Activated CD8-positive, alpha-beta T cell treated with anti-CD3 and anti-CD28 coated beads for 36 hours (primary cell): ENCODE data around the gene IL22RA1. TPM values are rescaled to one million over a fixed set of nuclear protein-coding genes. Genes with fewer than 3 reads are reported as not detected.

Source experiments
- ATAC-seq: fragments of 200-7000 bp; cut with Tn5 transposase; one replicate; pipeline ENCODE4 v1.10.0; 2021; ENCODE audit warnings: mild to moderate bottlenecking, moderate library complexity
- CTCF ChIA-PET: fragments of 350-600 bp; sonication (Branson Sonifier 250); formaldehyde crosslinking; loops from one replicate; lab custom pipeline; 2021; ENCODE audit warnings: antibody characterized with exemption; lab: Charles Lee
- POLR2A ChIA-PET: fragments of 350-600 bp; sonication (Branson Sonifier 250); formaldehyde crosslinking; loops from one replicate; lab custom pipeline; 2021; ENCODE audit warnings: antibody characterized with exemption; lab: Charles Lee
- DNase-seq: peaks from one replicate; pipeline ENCODE4 v3.0.0-alpha.2; 2020
- H3K27ac Mint-ChIP-seq: one replicate; pipeline ENCODE4 v1.8.0; 2021; ENCODE audit warnings: mild to moderate bottlenecking, mixed read lengths
- H3K27me3 Mint-ChIP-seq: one replicate; pipeline ENCODE4 v1.8.0; 2021; ENCODE audit warnings: mixed read lengths
- H3K36me3 Mint-ChIP-seq: one replicate; pipeline ENCODE4 v1.8.0; 2021; ENCODE audit warnings: low read depth, mixed read lengths
- H3K4me1 Mint-ChIP-seq: one replicate; pipeline ENCODE4 v1.8.0; 2021; ENCODE audit warnings: low read depth, mixed read lengths
- H3K4me3 Mint-ChIP-seq: one replicate; pipeline ENCODE4 v1.8.0; 2021; ENCODE audit warnings: mild to moderate bottlenecking, moderate library complexity, mixed read lengths
- H3K9me3 Mint-ChIP-seq: one replicate; pipeline ENCODE4 v1.8.0; 2021; ENCODE audit warnings: mixed read lengths
- intact Hi-C: fragments of 100-400 bp; cut with micrococcal nuclease; formaldehyde crosslinking; loops from one replicate; pipeline ENCODE4 v1.10.0; 2022
- total RNA-seq, 2 experiments: library from RNA; stranded (reverse); gene quantifications; one replicate each; pipeline ENCODE4 v1.2.3, GENCODE V29; 2021
- TF ChIP-seq, protein P1 (sequence below): fragments of 200-600 bp; IDR thresholded peaks from one replicate; pipeline ENCODE4 v1.8.0; 2022; ENCODE audit warnings: antibody characterized with exemption, mild to moderate bottlenecking

The IL22RA1 gene
- total RNA-seq, 2 experiments from 2014 or later: not detected

DNA sequence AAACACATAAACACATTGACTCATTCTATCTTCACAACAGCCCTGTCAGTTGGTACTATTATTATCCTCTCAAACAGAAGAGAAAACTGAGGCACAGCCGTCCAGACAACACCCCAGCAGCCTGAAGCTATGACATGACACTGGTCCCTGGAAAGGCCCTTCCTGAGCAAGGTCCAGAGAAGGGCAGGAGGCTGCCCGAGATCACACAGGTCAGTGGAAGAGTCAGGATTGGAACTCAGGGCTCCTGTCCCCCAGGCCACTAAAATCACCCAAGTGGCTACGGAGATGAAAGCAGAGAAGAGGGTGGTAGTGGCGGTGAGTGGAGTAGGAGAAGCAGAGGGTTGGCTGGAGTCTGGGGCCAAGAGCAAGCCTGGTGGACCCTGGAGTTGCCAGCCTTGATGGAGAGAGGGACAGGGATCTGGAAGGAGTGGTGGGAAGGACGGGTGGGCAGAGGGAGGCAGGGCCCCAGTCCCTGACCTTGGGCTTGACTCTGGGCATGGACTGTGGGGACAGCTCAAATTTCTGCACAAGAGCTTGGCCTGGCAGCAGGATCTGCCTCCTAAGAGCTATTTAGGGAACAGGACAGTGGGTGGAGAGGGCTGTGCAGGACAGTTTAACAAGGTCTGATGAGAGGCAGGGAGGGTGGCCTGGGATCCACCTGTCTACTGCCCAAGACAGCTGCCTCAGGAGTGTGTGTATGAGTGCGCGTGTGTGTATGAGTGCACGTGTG is 46.8 kb downstream of the IL22RA1 start:
- DNase-seq (no peak), ATAC-seq (no peak)
- ChIA-PET CTCF (no interaction called here), POLR2A (interaction anchor here (1.1 kb wide), 1 partner anchor 8 kb away, joined by 3 read pairs; no protein-coding TSS in a partner anchor)
- TF ChIP-seq, protein P1, sequence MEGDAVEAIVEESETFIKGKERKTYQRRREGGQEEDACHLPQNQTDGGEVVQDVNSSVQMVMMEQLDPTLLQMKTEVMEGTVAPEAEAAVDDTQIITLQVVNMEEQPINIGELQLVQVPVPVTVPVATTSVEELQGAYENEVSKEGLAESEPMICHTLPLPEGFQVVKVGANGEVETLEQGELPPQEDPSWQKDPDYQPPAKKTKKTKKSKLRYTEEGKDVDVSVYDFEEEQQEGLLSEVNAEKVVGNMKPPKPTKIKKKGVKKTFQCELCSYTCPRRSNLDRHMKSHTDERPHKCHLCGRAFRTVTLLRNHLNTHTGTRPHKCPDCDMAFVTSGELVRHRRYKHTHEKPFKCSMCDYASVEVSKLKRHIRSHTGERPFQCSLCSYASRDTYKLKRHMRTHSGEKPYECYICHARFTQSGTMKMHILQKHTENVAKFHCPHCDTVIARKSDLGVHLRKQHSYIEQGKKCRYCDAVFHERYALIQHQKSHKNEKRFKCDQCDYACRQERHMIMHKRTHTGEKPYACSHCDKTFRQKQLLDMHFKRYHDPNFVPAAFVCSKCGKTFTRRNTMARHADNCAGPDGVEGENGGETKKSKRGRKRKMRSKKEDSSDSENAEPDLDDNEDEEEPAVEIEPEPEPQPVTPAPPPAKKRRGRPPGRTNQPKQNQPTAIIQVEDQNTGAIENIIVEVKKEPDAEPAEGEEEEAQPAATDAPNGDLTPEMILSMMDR: no peak
- Mint-ChIP-seq H3K27ac (no peak overlapping the region), H3K27me3 (no peaks in the 10 kb centered on the region), H3K36me3 (no peaks in the 10 kb centered on the region), H3K4me1 (peaks cover 3% of the 10 kb centered on the region), H3K9me3 (no peaks in the 10 kb centered on the region), H3K4me3 (no peak overlapping the region)
- intact Hi-C loops: no loop called here

DNA sequence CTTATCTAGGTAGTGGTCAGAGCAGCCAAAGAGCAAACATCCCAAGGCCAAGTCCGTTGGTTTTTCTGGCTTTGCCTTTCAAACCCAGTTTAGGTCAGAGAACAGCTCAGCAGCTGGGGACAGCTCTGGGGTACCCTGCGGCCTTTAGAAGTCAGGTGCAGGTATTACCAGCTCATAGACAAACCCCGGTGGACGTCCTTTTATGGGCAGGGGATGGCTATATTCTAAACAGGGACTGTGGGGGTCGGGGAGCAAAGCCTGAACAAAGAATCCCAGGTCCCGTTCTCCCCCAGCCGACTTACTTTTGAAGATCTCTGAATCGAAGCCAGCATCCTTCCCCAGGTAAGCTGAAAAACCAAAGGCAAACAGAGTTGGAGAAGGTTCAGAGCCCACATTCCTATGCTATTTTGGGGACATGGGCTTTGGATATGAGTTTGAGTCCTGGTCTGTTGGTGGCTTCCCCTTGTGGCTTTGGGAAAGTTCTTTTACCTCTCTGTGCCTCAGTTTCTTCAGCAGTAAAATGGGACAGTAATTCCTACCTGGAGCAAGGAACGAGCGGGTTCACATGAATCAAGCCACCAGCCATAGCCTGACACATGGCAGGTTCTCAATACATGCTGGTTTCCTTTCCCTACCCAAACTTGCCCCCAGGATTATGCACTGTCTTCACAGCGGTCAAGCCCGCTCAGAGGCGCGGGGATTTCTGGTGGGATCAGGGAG is 47.6 kb downstream of the IL22RA1 start:
- no peaks in the 10 kb centered on the region for H3K27me3 Mint-ChIP-seq
- H3K9me3 Mint-ChIP-seq: no peaks in the 10 kb centered on the region
- H3K4me1 Mint-ChIP-seq: peaks cover 3% of the 10 kb centered on the region
- intact Hi-C loops: no loop called here
- TF ChIP-seq, protein P1: no peak
- H3K36me3 Mint-ChIP-seq: no peaks in the 10 kb centered on the region
- CTCF ChIA-PET: no interaction called here
- DNase-seq (no peak), ATAC-seq (no peak)
- no peak overlapping the region for H3K27ac Mint-ChIP-seq
- no peak overlapping the region for H3K4me3 Mint-ChIP-seq
- POLR2A ChIA-PET: interaction anchor here (1.1 kb wide), 1 partner anchor 9 kb away, joined by 3 read pairs; no protein-coding TSS in a partner anchor

DNA sequence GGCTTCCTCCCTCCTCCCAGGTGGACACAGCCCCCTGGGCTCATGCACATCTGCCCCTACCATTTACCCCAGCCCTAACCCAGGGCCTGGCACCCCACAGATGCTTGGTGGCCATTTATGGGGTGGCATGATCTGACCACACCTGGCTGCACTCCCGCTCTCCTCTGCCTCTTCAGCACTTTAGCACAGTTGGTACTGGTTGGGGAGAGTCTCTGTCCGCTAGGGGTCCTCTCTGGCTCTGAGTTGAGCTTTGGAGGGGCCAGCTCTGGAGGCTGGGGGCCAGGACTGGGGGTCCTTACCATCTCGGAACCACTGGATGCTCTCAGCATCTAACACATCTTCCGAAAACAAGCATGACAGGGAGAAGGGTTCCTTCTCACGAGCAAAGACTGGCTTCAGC is 48.4 kb downstream of the IL22RA1 start:
- intact Hi-C loops: no loop called here
- ChIA-PET POLR2A (no interaction called here), CTCF (interaction anchor here (0.7 kb wide), 1 partner anchor 297 kb away, joined by 3 read pairs; no protein-coding TSS in a partner anchor)
- H3K36me3 Mint-ChIP-seq: no peaks in the 10 kb centered on the region
- H3K27ac Mint-ChIP-seq: no peak overlapping the region
- H3K27me3 Mint-ChIP-seq: no peaks in the 10 kb centered on the region
- no peak for ATAC-seq
- H3K4me3 Mint-ChIP-seq: no peak overlapping the region
- H3K9me3 Mint-ChIP-seq: no peaks in the 10 kb centered on the region
- no peak for DNase-seq
- TF ChIP-seq, protein P1: no peak
- peaks cover 3% of the 10 kb centered on the region for H3K4me1 Mint-ChIP-seq

DNA sequence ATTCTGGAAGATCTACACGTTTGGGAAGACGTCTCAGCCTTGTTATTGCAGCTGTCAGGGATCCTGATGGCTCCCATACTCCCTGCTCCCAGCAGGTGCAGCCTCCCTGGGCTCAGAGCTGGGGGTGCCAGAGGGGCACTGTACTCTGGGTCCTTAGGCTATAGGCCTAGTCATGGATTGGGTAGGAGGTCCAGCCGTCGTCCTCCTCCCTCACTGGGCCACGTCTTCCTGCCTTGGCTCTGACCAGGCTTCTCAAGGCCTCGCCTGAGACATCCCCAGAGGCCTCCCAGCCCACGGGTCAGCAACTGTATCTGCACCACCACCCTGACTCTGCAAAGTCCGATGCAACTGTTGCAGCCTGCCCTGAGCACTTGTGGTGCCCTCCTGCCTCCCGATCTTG is 49.2 kb downstream of the IL22RA1 start:
- DNase-seq: no peak
- POLR2A ChIA-PET: no interaction called here

More for the DNA sequence above, 49.2 kb downstream of the IL22RA1 start:
- H3K27ac Mint-ChIP-seq: no peak overlapping the region
- no peaks in the 10 kb centered on the region for H3K27me3 Mint-ChIP-seq
- ATAC-seq: no peak
- CTCF ChIA-PET: interaction anchor here (0.7 kb wide), 1 partner anchor 296 kb away, joined by 3 read pairs; no protein-coding TSS in a partner anchor
- H3K9me3 Mint-ChIP-seq: no peaks in the 10 kb centered on the region
- H3K36me3 Mint-ChIP-seq: no peaks in the 10 kb centered on the region
- H3K4me1 Mint-ChIP-seq: peaks cover 3% of the 10 kb centered on the region
- TF ChIP-seq, protein P1: no peak
- H3K4me3 Mint-ChIP-seq: no peak overlapping the region
- intact Hi-C loops: no loop called here
